Psoas muscle (tissue), 8 donors: ENCODE measurements around the gene EVI5. TPM values are rescaled to one million over a fixed set of nuclear protein-coding genes. Genes with fewer than 3 reads are reported as not detected.

Experiments
- ATAC-seq, 4 donors: fragments of 200-7000 bp; cut with Tn5 transposase; one replicate each; pipeline ENCODE4 v1.9.1; 2020; ENCODE audit warnings: moderate library complexity in 3 of 4, mild to moderate bottlenecking in 2 of 4
- DNase-seq, 2 donors: peaks; one replicate each; pipeline ENCODE4 v3.0.0-alpha.2; 2020
- H3K27ac ChIP-seq: fragments of 200-600 bp; one replicate; pipeline ENCODE4 v1.8.0; 2022
- H3K27me3 ChIP-seq, 3 donors: fragments of 200-600 bp in 1 of 3; one replicate each; pipeline versions ENCODE4 v1.6.1 to v1.8.0; 2013 to 2022; ENCODE audit warnings: low read length in 2 of 3, mild to moderate bottlenecking in 2 of 3, moderate library complexity in 1 of 3; ENCODE audit not compliant: insufficient read depth in 3 of 3
- H3K36me3 ChIP-seq, 2 donors: fragments of 200-600 bp in 1 of 2; one replicate each; pipeline versions ENCODE4 v1.6.1 to v1.8.0; 2013 to 2022; ENCODE audit warnings: low read depth in 1 of 2, mild to moderate bottlenecking in 1 of 2, moderate library complexity in 1 of 2; ENCODE audit not compliant: insufficient read depth in 1 of 2
- H3K4me1 ChIP-seq: fragments of 200-600 bp; one replicate; pipeline ENCODE4 v1.8.0; 2022
- H3K4me3 ChIP-seq: fragments of 200-600 bp; one replicate; pipeline ENCODE4 v1.8.0; 2022; ENCODE audit warnings: mild to moderate bottlenecking
- H3K9me3 ChIP-seq: fragments of 200-600 bp; one replicate; pipeline ENCODE4 v1.8.0; 2022
- CTCF ChIP-seq: fragments of 200-600 bp; IDR thresholded peaks from one replicate; pipeline ENCODE4 v1.8.0; 2022; ENCODE audit warnings: antibody characterized with exemption
- WGBS, 3 donors: extraction: QIAGEN DNeasy Blood & Tissue Kit; methylation state at CpG; one replicate each; pipeline versions ENCODE4 v1.1.6 to v1.1.7; 2013; 5-methylcytosine and 5-hydroxymethylcytosine counted together
- intact Hi-C, 2 donors: fragments of 100-400 bp; cut with DNase I; formaldehyde crosslinking; loops; one replicate each; pipeline versions ENCODE4 v1.11.0 to v1.14.2; 2022
- polyA plus RNA-seq, 3 donors: library from polyadenylated mRNA; stranded (reverse); fragments of 200-250 nt; gene quantifications; one replicate each; pipeline ENCODE4 v1.2.3, GENCODE V29; 2013
- total RNA-seq, 4 donors: library from RNA; stranded (reverse); fragmentation: NEBNext Ultra II Directional in 2 of 4; extraction: Animal tissue kit (Norgen Biotek cat#: 25700) in 2 of 4; gene quantifications; one replicate each; pipeline versions ENCODE4 v1.2.1 to v1.2.4, GENCODE V29; 2021 to 2023
- donor health status: healthy with polysubstance abuse.
- donor health status: DM: no; HTN: no; CAD: no; lungs with moderate emphysema.
- donor health status: Bipolar disorder and iron deficiency.
- donor health status: healthy.
- donor health status: DM: yes; HTN: yes; CAD: no.
- donor health status: DM: no; HTN: no; CAD: no.
- donor health status: DM: no; HTN: no; CAD: no.
- donor health status: DM: yes; HTN: yes; CAD: no.

Gene EVI5
- total and polyA plus RNA-seq, 7 donors: 2.3 to 15.9 (median 6.3) TPM

- no peak for TF ChIP-seq CTCF
- Histone ChIP-seq H3K4me3 (no peak overlapping the region), H3K9me3 (no peaks in the 10 kb centered on the region), H3K36me3 (no peaks in the 10 kb centered on the region), H3K27me3 (no peaks in the 10 kb centered on the region), H3K4me1 (peaks cover under 1% of the 10 kb centered on the region), H3K27ac (no peak overlapping the region)
- ATAC-seq: no peak
- intact Hi-C loops: no loop called here
- DNase-seq: no peak
These were observed 16.0 kb downstream of the EVI5 start for GRCh38 chr1:92768915-92769314.

GRCh38 chr1:92768296-92768695 is 16.6 kb downstream of the EVI5 start:
- H3K4me3 ChIP-seq: no peak overlapping the region
- H3K9me3 ChIP-seq: no peaks in the 10 kb centered on the region
- no peaks in the 10 kb centered on the region for H3K4me1 ChIP-seq
- intact Hi-C loops: no loop called here
- ATAC-seq (no peak), DNase-seq (no peak)
- WGBS, 3 donors: 93 to 96% (median 94%) methylated on average over 2 of the region's 2 CpGs
- H3K27ac ChIP-seq: no peak overlapping the region
- H3K36me3 ChIP-seq: no peaks in the 10 kb centered on the region
- H3K27me3 ChIP-seq: no peaks in the 10 kb centered on the region
- no peak for TF ChIP-seq CTCF

- no peak overlapping the region for H3K27ac ChIP-seq
- no peak overlapping the region for H3K4me3 ChIP-seq
- H3K36me3 ChIP-seq: no peaks in the 10 kb centered on the region
- DNase-seq (no peak), ATAC-seq (no peak)
- no peaks in the 10 kb centered on the region for H3K9me3 ChIP-seq
- 70 to 76% (median 76%) methylated on average over 3 of the region's 3 CpGs for WGBS, 3 donors
- intact Hi-C loops: no loop called here
- H3K27me3 ChIP-seq: no peaks in the 10 kb centered on the region
- TF ChIP-seq CTCF: no peak
- H3K4me1 ChIP-seq: no peaks in the 10 kb centered on the region
These were observed 20.8 kb downstream of the EVI5 start for GRCh38 chr1:92764116-92764515.

GRCh38 chr1:92762355-92762754 is 22.6 kb downstream of the EVI5 start:
- ATAC-seq (no peak), DNase-seq (no peak)
- no peak for TF ChIP-seq CTCF
- Histone ChIP-seq H3K4me1 (no peaks in the 10 kb centered on the region), H3K27ac (no peak overlapping the region), H3K4me3 (no peak overlapping the region), H3K27me3 (no peaks in the 10 kb centered on the region), H3K9me3 (no peaks in the 10 kb centered on the region), H3K36me3 (no peaks in the 10 kb centered on the region)
- WGBS, 3 donors: 38 to 87% (median 59%) methylated on average over 1 of the region's 1 CpG
- intact Hi-C loops: no loop called here

GRCh38 chr1:92759361-92759760 is 25.5 kb downstream of the EVI5 start:
- no peaks in the 10 kb centered on the region for H3K36me3 ChIP-seq
- ATAC-seq (no peak), DNase-seq (no peak)
- TF ChIP-seq CTCF: no peak
- H3K4me1 ChIP-seq: peaks cover 15% of the 10 kb centered on the region
- peaks cover 4% of the 10 kb centered on the region for H3K9me3 ChIP-seq
- intact Hi-C loops: no loop called here
- 83 to 90% (median 85%) methylated on average over 1 of the region's 1 CpG for WGBS, 3 donors
- no peaks in the 10 kb centered on the region for H3K27me3 ChIP-seq
- H3K4me3 ChIP-seq: no peak overlapping the region
- H3K27ac ChIP-seq: no peak overlapping the region
